Endothelial cell of umbilical vein (primary cell): ENCODE measurements around the gene OARD1.

Experiments
- CTCF ChIP-seq, 2 donors: IDR thresholded peaks; 1 replicate in 1 of 2; 2 replicates in 1 of 2; pipeline ENCODE4 v1.5.1; 2011; ENCODE audit warnings: low read length in 2 of 2, mild to moderate bottlenecking in 2 of 2, moderate library complexity in 2 of 2, control low read depth in 1 of 2, inconsistent platforms in 1 of 2, low read depth in 1 of 2; ENCODE audit not compliant: insufficient read depth in 1 of 2; ENCODE audit errors: extremely low read depth in 1 of 2
- EZH2 ChIP-seq: IDR thresholded peaks from 2 replicates; pipeline ENCODE4 v1.6.1; 2012; ENCODE audit warnings: borderline replicate concordance, low read depth, mild to moderate bottlenecking, moderate library complexity, low read length, inconsistent platforms; ENCODE audit not compliant: severe bottlenecking
- JUN ChIP-seq: IDR thresholded peaks from 2 replicates; pipeline ENCODE4 v1.6.1; 2011; ENCODE audit warnings: borderline replicate concordance, low read depth; ENCODE audit not compliant: insufficient read length, insufficient read depth
- POLR2A ChIP-seq: IDR thresholded peaks from 2 replicates; pipeline ENCODE4 v1.6.1; 2012; ENCODE audit warnings: low read depth, mild to moderate bottlenecking, control low read depth, low read length

- TF ChIP-seq CTCF (IDR thresholded peaks at IDR 0.05; ENCODE audit: extremely low read depth in 1 of 2, insufficient read depth in 1 of 2, low read depth in 1 of 2, low read length in 2 of 2) = no peak
- no peak for TF ChIP-seq JUN
- no peak for TF ChIP-seq EZH2
- TF ChIP-seq POLR2A = no peak
Observed at GRCh38 chr6:41088451-41088850, 16.3 kb upstream of the OARD1 start.
